Ureter (tissue), 1 donor: ENCODE measurements around the gene TRMT2B. TPM values are rescaled to one million over a fixed set of nuclear protein-coding genes. Genes with fewer than 3 reads are reported as not detected.
"Not testable (repeated sequence)": the region's sequence is repeated elsewhere in the genome, so short reads cannot be mapped to it uniquely, and the experiment has no call there.

Experiments
- DNase-seq: peaks from one replicate; pipeline ENCODE4 v3.0.0-alpha.2; 2020; ENCODE audit warnings: low spot score
- total RNA-seq: library from RNA; stranded (reverse); gene quantifications from one replicate; pipeline ENCODE4 v1.2.4, GENCODE V29; 2023
- donor health status: DM: yes; HTN: yes; CAD: no.

Gene TRMT2B
- total RNA-seq, 1 donor from 2014 or later: 26.7 TPM

GRCh38 chrX:100999451-100999850 is 52.5 kb downstream of the TRMT2B start:
- no peak for DNase-seq

GRCh38 chrX:100995469-100995868 is 56.4 kb downstream of the TRMT2B start:
- DNase-seq: no peak

GRCh38 chrX:100994352-100995281 is 57.3 kb downstream of the TRMT2B start:
- DNase-seq: no peak

- DNase-seq: no peak
Observed at GRCh38 chrX:100990139-100990538, 61.8 kb downstream of the TRMT2B start.

- no peak for DNase-seq
Observed at GRCh38 chrX:100984818-100985217, 67.1 kb downstream of the TRMT2B start.

- not testable (repeated sequence) for DNase-seq
Observed at GRCh38 chrX:100981498-100981845, 70.4 kb downstream of the TRMT2B start.

GRCh38 chrX:100980608-100981497 is 71.1 kb downstream of the TRMT2B start:
- no peak for DNase-seq

- no peak for DNase-seq
Observed at GRCh38 chrX:100979881-100980607, 71.9 kb downstream of the TRMT2B start.

GRCh38 chrX:100976211-100976610 is 75.7 kb downstream of the TRMT2B start:
- DNase-seq: no peak

GRCh38 chrX:100975212-100975611 is 76.7 kb downstream of the TRMT2B start:
- DNase-seq: no peak

GRCh38 chrX:100973411-100973810 is 78.5 kb downstream of the TRMT2B start:
- no peak for DNase-seq

GRCh38 chrX:100969936-100970335 is 82.0 kb downstream of the TRMT2B start:
- DNase-seq: no peak

GRCh38 chrX:100969408-100969807 is 82.5 kb downstream of the TRMT2B start, which contains the start of gene ARL13A:
Gene ARL13A, plus strand, starts transcription at chrX:100969708. Its CDS starts 3,982 bp downstream, at chrX:100973690.
- no peak for DNase-seq

GRCh38 chrX:100964362-100964761 is 87.5 kb downstream of the TRMT2B start:
- no peak for DNase-seq

GRCh38 chrX:100962811-100963210 is 89.1 kb downstream of the TRMT2B start:
- DNase-seq: no peak

Other genes starting within 250 kb of the TRMT2B start
- 23.7 TPM for gene CSTF2, start 231.7 kb downstream of the TRMT2B start, total RNA-seq
- gene NOX1, start 177.8 kb downstream of the TRMT2B start, total RNA-seq: 0.78 TPM
- gene XKRX, start 123.2 kb downstream of the TRMT2B start, total RNA-seq: 0.96 TPM
- gene ARL13A, start 82.4 kb downstream of the TRMT2B start, total RNA-seq: not detected
- 11.5 TPM for gene TMEM35A, start 26.8 kb upstream of the TRMT2B start, total RNA-seq
- 2.3 TPM for gene CENPI, start 46.1 kb upstream of the TRMT2B start, total RNA-seq
- 2.1 TPM for gene DRP2, start 167.7 kb upstream of the TRMT2B start, total RNA-seq
- 0.18 TPM for gene TAF7L, start 239.2 kb upstream of the TRMT2B start, total RNA-seq